ENCODE results near the gene DAPK1.

Gene DAPK1

GRCh38 chr9:87698069-87698809 lies 200.6 kb downstream of the DAPK1 start:
- peaks cover 8 to 16% (median 12%) of the 10 kb centered on the region in 11 experiments; a peak in 21 of 22 replicates for H3K9me3 ChIP-seq (replicated peaks in 1 of 11)
- H3K36me3 ChIP-seq = peaks cover 0 to 98% (median 0%) of the 10 kb centered on the region in 11 experiments; a peak in 6 of 22 replicates
- no peak for TF ChIP-seq Cebpa-rat (IDR thresholded peaks at IDR 0.05)
- no peak overlapping the region for H3K9ac ChIP-seq
- no peak overlapping the region for H3K4me3 ChIP-seq
- H3K4me2 ChIP-seq = no peak overlapping the region
- no peak overlapping the region for H3K27ac ChIP-seq
- H3K4me1 ChIP-seq = peaks cover 0 to 62% (median 2%) of the 10 kb centered on the region in 10 experiments; a peak in 5 of 20 replicates
- peaks cover 0 to 28% (median 0%) of the 10 kb centered on the region in 11 experiments; a peak in 3 of 22 replicates for H4K20me1 ChIP-seq
- no peaks in the 10 kb centered on the region for H3K27me3 ChIP-seq

DNA sequence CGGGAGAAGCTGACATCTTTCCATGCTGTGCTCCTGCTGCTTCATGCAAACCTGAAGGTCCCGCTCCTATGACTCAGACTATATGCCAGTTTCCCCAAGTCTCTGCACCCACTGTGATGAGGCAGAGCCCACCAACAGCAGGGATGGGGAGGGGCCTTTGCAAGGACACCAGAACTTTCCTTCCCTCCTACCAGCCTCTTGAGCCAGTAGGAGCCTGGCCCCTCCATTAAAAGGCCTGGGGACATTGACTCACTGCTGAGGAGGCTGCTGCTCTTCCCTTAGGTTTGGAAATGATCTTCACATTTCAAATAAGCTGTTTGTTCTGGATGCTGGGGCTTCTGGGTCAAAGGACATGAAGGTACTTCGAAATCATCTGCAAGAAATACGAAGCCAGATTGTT lies 202.2 kb downstream of the DAPK1 start:
- Histone ChIP-seq H4K20me1 (peaks cover 0 to 15% (median 0%) of the 10 kb centered on the region in 11 experiments; a peak in 3 of 22 replicates), H3K36me3 (peaks cover 0 to 91% (median 0%) of the 10 kb centered on the region in 11 experiments; a peak in 6 of 22 replicates), H3K27me3 (no peaks in the 10 kb centered on the region), H3K27ac (no peak overlapping the region), H3K9me3 (replicated peaks in 1 of 11) (peaks cover 0 to under 1% (median 0%) of the 10 kb centered on the region in 11 experiments; a peak in 1 of 22 replicates), H3K4me1 (peaks cover 0 to 62% (median 3%) of the 10 kb centered on the region in 10 experiments; a peak in 7 of 20 replicates), H3K4me3 (no peak overlapping the region), H3K4me2 (0 out of 22 replicates have a peak overlapping the region, but pooled peaks of 2 of the 11 experiments have one; percentile 8 to 13), H3K9ac (no peak overlapping the region)
- no peak for TF ChIP-seq Cebpa-rat (IDR thresholded peaks at IDR 0.05)

GRCh38 chr9:87701491-87701890 lies 203.8 kb downstream of the DAPK1 start:
- Histone ChIP-seq H3K9ac (no peak overlapping the region), H3K4me3 (no peak overlapping the region), H3K27ac (no peak overlapping the region), H3K4me2 (peak overlapping the region in 1 of 11 experiments; percentile 21; a peak in 1 of 22 replicates), H3K27me3 (no peaks in the 10 kb centered on the region), H3K36me3 (peaks cover 0 to 88% (median 0%) of the 10 kb centered on the region in 11 experiments; a peak in 7 of 22 replicates), H3K9me3 (replicated peaks in 1 of 11) (peaks cover 0 to 7% (median 0%) of the 10 kb centered on the region in 11 experiments; a peak in 2 of 22 replicates), H3K4me1 (peaks cover 0 to 66% (median 4%) of the 10 kb centered on the region in 10 experiments; a peak in 7 of 20 replicates), H4K20me1 (peaks cover 0 to 1% (median 0%) of the 10 kb centered on the region in 11 experiments; a peak in 2 of 22 replicates)
- TF ChIP-seq Cebpa-rat (IDR thresholded peaks at IDR 0.05) = no peak

GRCh38 chr9:87701931-87702421 lies 204.3 kb downstream of the DAPK1 start:
- Histone ChIP-seq H3K27ac (no peak overlapping the region), H3K27me3 (no peaks in the 10 kb centered on the region), H3K4me3 (no peak overlapping the region), H4K20me1 (no peaks in the 10 kb centered on the region; a peak in 2 of 22 replicates), H3K9ac (peak overlapping the region in 1 of 11 experiments; percentile 21; a peak in 1 of 22 replicates), H3K9me3 (replicated peaks in 1 of 11) (peaks cover 0 to 12% (median 0%) of the 10 kb centered on the region in 11 experiments; a peak in 2 of 22 replicates), H3K4me1 (peaks cover 0 to 66% (median 4%) of the 10 kb centered on the region in 10 experiments; a peak in 8 of 20 replicates), H3K36me3 (peaks cover 0 to 88% (median 0%) of the 10 kb centered on the region in 11 experiments; a peak in 7 of 22 replicates), H3K4me2 (peak overlapping the region in 2 of 11 experiments; percentile 9 to 21; a peak in 1 of 22 replicates)
- TF ChIP-seq Cebpa-rat (IDR thresholded peaks at IDR 0.05) = no peak

DNA sequence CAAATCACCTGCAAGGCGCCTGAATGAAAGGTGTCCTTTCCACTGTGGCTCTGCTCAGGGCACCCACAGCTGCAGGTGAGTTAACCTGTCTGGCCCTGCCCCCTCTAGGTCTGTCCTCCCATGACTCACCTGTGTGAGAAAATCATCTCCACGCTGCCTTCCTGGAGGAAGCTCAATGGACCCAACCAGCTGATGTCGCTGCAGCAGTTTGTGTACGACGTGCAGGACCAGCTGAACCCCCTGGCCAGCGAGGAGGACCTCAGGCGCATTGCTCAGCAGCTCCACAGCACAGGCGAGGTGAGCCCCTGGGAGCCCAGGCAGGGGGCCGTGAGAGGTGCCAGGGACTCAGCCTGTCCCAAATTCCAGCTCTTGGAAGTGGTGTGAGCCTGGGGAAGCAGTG lies 205.3 kb downstream of the DAPK1 start:
- no peak for TF ChIP-seq Cebpa-rat (IDR thresholded peaks at IDR 0.05)
- H3K9me3 ChIP-seq (replicated peaks in 1 of 11) = peaks cover 0 to 15% (median 0%) of the 10 kb centered on the region in 11 experiments; a peak in 2 of 22 replicates
- H3K4me2 ChIP-seq = peak overlapping the region in 1 of 11 experiments; percentile 23; a peak in 1 of 22 replicates
- no peaks in the 10 kb centered on the region for H3K27me3 ChIP-seq
- H3K4me1 ChIP-seq = peaks cover 2 to 68% (median 10%) of the 10 kb centered on the region in 10 experiments; a peak in 18 of 20 replicates
- peaks cover 0 to 88% (median 0%) of the 10 kb centered on the region in 11 experiments; a peak in 7 of 22 replicates for H3K36me3 ChIP-seq
- no peak overlapping the region for H3K27ac ChIP-seq
- no peak overlapping the region for H3K4me3 ChIP-seq
- H3K9ac ChIP-seq = no peak overlapping the region
- H4K20me1 ChIP-seq = no peaks in the 10 kb centered on the region; a peak in 2 of 22 replicates

- no peaks in the 10 kb centered on the region for H3K27me3 ChIP-seq
- peaks cover 0 to 82% (median 0%) of the 10 kb centered on the region in 11 experiments; a peak in 7 of 22 replicates for H3K36me3 ChIP-seq
- no peak overlapping the region for H3K9ac ChIP-seq
- H4K20me1 ChIP-seq = no peaks in the 10 kb centered on the region; a peak in 1 of 22 replicates
- H3K4me1 ChIP-seq = peaks cover 9 to 76% (median 18%) of the 10 kb centered on the region in 10 experiments; a peak in 19 of 20 replicates
- H3K4me3 ChIP-seq = no peak overlapping the region
- TF ChIP-seq Cebpa-rat (IDR thresholded peaks at IDR 0.05) = no peak
- peaks cover 0 to 15% (median 0%) of the 10 kb centered on the region in 11 experiments; a peak in 2 of 22 replicates for H3K9me3 ChIP-seq (replicated peaks in 1 of 11)
- peak overlapping the region in 3 of 11 experiments; percentile 68 to 71 (median 69); a peak in 4 of 22 replicates for H3K4me2 ChIP-seq
- peak overlapping the region in 1 of 11 experiments; percentile 19; a peak in 1 of 22 replicates for H3K27ac ChIP-seq
Observed at GRCh38 chr9:87703636-87704276, 206.1 kb downstream of the DAPK1 start.

GRCh38 chr9:87704342-87704741 lies 206.7 kb downstream of the DAPK1 start:
- H3K27me3 ChIP-seq = no peaks in the 10 kb centered on the region
- H4K20me1 ChIP-seq = no peaks in the 10 kb centered on the region; a peak in 1 of 22 replicates
- H3K4me2 ChIP-seq = peak overlapping the region in 3 of 11 experiments; percentile 68 to 71 (median 69); a peak in 6 of 22 replicates
- H3K36me3 ChIP-seq = peaks cover 0 to 76% (median 0%) of the 10 kb centered on the region in 11 experiments; a peak in 7 of 22 replicates
- no peak overlapping the region for H3K4me3 ChIP-seq
- peaks cover 15 to 82% (median 24%) of the 10 kb centered on the region in 10 experiments; a peak in 19 of 20 replicates for H3K4me1 ChIP-seq
- peak overlapping the region in 1 of 11 experiments; percentile 19; a peak in 3 of 22 replicates for H3K27ac ChIP-seq
- no peak overlapping the region; a peak in 1 of 22 replicates for H3K9ac ChIP-seq
- TF ChIP-seq Cebpa-rat (IDR thresholded peaks at IDR 0.05) = no peak
- H3K9me3 ChIP-seq (replicated peaks in 1 of 11) = peaks cover 0 to 15% (median 0%) of the 10 kb centered on the region in 11 experiments; a peak in 2 of 22 replicates

All from BLaER1 treated with 17β-estradiol and CSF1 and Interleukin-3, amounts not matched to agents 10 nM and 100 nM (cell line).